ENCODE measurements around the gene NDE1. TPM values are rescaled to one million over a fixed set of nuclear protein-coding genes. Genes with fewer than 3 reads are reported as not detected.

NDE1 gene
- polyA plus RNA-seq, 2 of the 4 experiments (the other 2 are of a cell fraction), result 27.6 to 30.6 TPM

GRCh38 chr16:15616012-15616411, 34.0 kb upstream of the NDE1 start:
- Histone ChIP-seq H3K4me3 (no peak overlapping the region), H3K4me2 (no peak overlapping the region), H3K4me1 (0 out of 3 replicates have a peak, but pooled peaks cover 4% of the 10 kb centered on the region), H3K27ac (no peak overlapping the region), H3K9me3 (no peaks in the 10 kb centered on the region)
- POLR2A ChIA-PET, result no interaction called here
- 92% methylated on average over 4 of the region's 4 CpGs for WGBS (ENCODE audit: missing lambda C conversion rate)
- CTCF ChIA-PET, result interaction anchor here (1.1 to 1.3 kb wide), 2 partner anchors 18 to 188 kb away, joined by 3 read pairs; no protein-coding TSS in a partner anchor
- ATAC-seq (no peak), FAIRE-seq (no peak), DNase-seq (ENCODE audit: low read depth in 1 of 2, low spot score in 1 of 2) (no peak)
- no peak for TF ChIP-seq CHD4 (IDR thresholded peaks at IDR 0.05; ENCODE audit: borderline replicate concordance)

- no peak overlapping the region for H3K4me3 ChIP-seq
- WGBS (ENCODE audit: missing lambda C conversion rate), result 89% methylated on average over 11 of the region's 11 CpGs
- no peak overlapping the region for H3K4me2 ChIP-seq
- TF ChIP-seq ATOH8 (CRISPR knock-in tag; IDR thresholded peaks at IDR 0.05; ENCODE audit: low read depth) (no peak), ESRRA (IDR thresholded peaks at IDR 0.05; ENCODE audit: borderline replicate concordance, low read length) (no peak), TFCP2L1 (CRISPR knock-in tag; IDR thresholded peaks at IDR 0.05) (no peak), BCL3 (IDR thresholded peaks at IDR 0.05) (no peak), RARB (CRISPR knock-in tag; IDR thresholded peaks at IDR 0.05) (no peak), ZSCAN20 (CRISPR knock-in tag; IDR thresholded peaks at IDR 0.05) (no peak), GATA3 (IDR thresholded peaks at IDR 0.05; ENCODE audit: borderline replicate concordance) (no peak), ZFP36 (IDR thresholded peaks at IDR 0.05; ENCODE audit: borderline replicate concordance, partially characterized antibody) (no peak), CEBPB (IDR thresholded peaks at IDR 0.05) (no peak), CTCF (IDR thresholded peaks at IDR 0.05) (no peak), EP300 (IDR thresholded peaks at IDR 0.05) (no peak), REST (IDR thresholded peaks at IDR 0.05) (no peak), HOXA7 (CRISPR knock-in tag; IDR thresholded peaks at IDR 0.05) (no peak), NR3C1 (IDR thresholded peaks at IDR 0.05) (no peak), USF2 (IDR thresholded peaks at IDR 0.05) (no peak)
- H3K9me3 ChIP-seq, result no peaks in the 10 kb centered on the region
- no peak overlapping the region for H3K27ac ChIP-seq
- CTCF ChIA-PET, result interaction anchor here (1.3 kb wide), 1 partner anchor 189 kb away, joined by 3 read pairs; no protein-coding TSS in a partner anchor
- FAIRE-seq, result no peak
- POLR2A ChIA-PET, result no interaction called here
- ATAC-seq, result no peak
- H3K4me1 ChIP-seq, result 0 out of 3 replicates have a peak, but pooled peaks cover 4% of the 10 kb centered on the region
- DNase-seq (ENCODE audit: low read depth in 1 of 2, low spot score in 1 of 2), result no peak
Measured at GRCh38 chr16:15616475-15617165, 33.4 kb upstream of the NDE1 start.

Data from A549 (cell line).